ENCODE data around the gene PCGF5. TPM values are rescaled to one million over a fixed set of nuclear protein-coding genes. Genes with fewer than 3 reads are reported as not detected.

PCGF5 gene
- total and polyA plus RNA-seq, 9 of the 15 experiments (the other 6 are each of a cell fraction or from before 2014, with no cell fraction given): 10.9 to 40.0 (median 20.3) TPM

DNA sequence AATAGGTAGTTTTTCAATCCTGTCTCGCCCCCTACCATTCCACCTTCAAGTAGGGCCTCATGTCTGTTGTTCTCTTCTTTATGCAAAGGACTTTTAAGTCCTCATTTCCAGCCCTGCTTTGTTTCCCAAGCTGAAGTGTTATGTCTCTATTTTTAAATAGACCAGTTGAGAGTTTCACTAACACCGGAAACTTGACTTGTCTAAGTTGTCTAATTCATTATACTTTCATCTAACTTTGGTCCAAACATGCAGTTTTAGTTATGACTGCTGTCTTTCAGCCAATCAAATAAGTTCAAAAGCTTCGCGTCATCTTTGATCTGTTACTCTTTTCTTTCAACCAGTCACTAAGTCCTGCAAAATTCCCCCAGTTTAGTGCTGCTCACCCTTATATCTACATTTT is 32.8 kb downstream of the PCGF5 start:
- H3K36me3 ChIP-seq (ENCODE audit: control insufficient read depth, insufficient read depth, low read length): peaks cover 33% of the 10 kb centered on the region
- H2AFZ ChIP-seq (ENCODE audit: low read depth, low read length): no peak overlapping the region
- H3K4me3 ChIP-seq: no peak overlapping the region
- FAIRE-seq: no peak
- no peak overlapping the region for H3K4me2 ChIP-seq (ENCODE audit: insufficient read depth, low read length)
- H3K27me3 ChIP-seq (ENCODE audit: control insufficient read depth in 2 of 2, insufficient read depth in 2 of 2, low read length in 2 of 2): no peaks in the 10 kb centered on the region
- BruUV-seq (replicated peaks): no TSS peak
- WGBS (ENCODE audit: insufficient coverage, low coverage, missing lambda C conversion rate): 87% methylated on average over 4 of the region's 4 CpGs
- no peaks in the 10 kb centered on the region for H4K20me1 ChIP-seq (replicated peaks; ENCODE audit: control insufficient read depth, insufficient read depth, low read length)
- no peak overlapping the region for H3K27ac ChIP-seq (ENCODE audit: extremely low read depth, low read depth, low read length)
- ATAC-seq: no peak
- in situ Hi-C loops (cut with MboI) (no loop called here), intact Hi-C loops (cut with micrococcal nuclease) (no loop called here)
- no peaks in the 10 kb centered on the region for H3K9me1 ChIP-seq (ENCODE audit: control insufficient read depth, insufficient read depth, low read length)
- H3K9ac ChIP-seq (ENCODE audit: insufficient read depth in 1 of 2, low read depth in 2 of 2, low read length in 2 of 2): no peak overlapping the region
- TF ChIP-seq, protein P1, sequence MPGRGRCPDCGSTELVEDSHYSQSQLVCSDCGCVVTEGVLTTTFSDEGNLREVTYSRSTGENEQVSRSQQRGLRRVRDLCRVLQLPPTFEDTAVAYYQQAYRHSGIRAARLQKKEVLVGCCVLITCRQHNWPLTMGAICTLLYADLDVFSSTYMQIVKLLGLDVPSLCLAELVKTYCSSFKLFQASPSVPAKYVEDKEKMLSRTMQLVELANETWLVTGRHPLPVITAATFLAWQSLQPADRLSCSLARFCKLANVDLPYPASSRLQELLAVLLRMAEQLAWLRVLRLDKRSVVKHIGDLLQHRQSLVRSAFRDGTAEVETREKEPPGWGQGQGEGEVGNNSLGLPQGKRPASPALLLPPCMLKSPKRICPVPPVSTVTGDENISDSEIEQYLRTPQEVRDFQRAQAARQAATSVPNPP (IDR thresholded peaks at IDR 0.05; ENCODE audit: borderline replicate concordance, insufficient read depth, insufficient read length): no peak
- no peak for TF ChIP-seq ETV5 (CRISPR knock-in tag; IDR thresholded peaks at IDR 0.05; ENCODE audit: low read depth)
- TF ChIP-seq FOXP1 (CRISPR knock-in tag; IDR thresholded peaks at IDR 0.05): no peak
- TF ChIP-seq SMAD2 (IDR thresholded peaks at IDR 0.05; ENCODE audit: low read depth, low read length): no peak
- no peak for TF ChIP-seq SP2 (IDR thresholded peaks at IDR 0.05; ENCODE audit: extremely low read depth, low read depth, low read length, poor library complexity, severe bottlenecking)
- TF ChIP-seq KLF16 (IDR thresholded peaks at IDR 0.05): no peak
- TF ChIP-seq ZC3H11A (IDR thresholded peaks at IDR 0.05; ENCODE audit: low read depth, low read length): no peak
- TF ChIP-seq ZNF644 (tag; IDR thresholded peaks at IDR 0.05; ENCODE audit: low read depth): no peak
- no peak for TF ChIP-seq ZSCAN29 (IDR thresholded peaks at IDR 0.05)
- no peak for TF ChIP-seq TEAD2 (tag; IDR thresholded peaks at IDR 0.05)
- TF ChIP-seq SAFB2 (IDR thresholded peaks at IDR 0.05; ENCODE audit: borderline replicate concordance, low read depth, low read length, severe bottlenecking): no peak
- ChIA-PET POLR2A (no interaction called here), CTCF (ENCODE audit: low intra/inter-chr PET ratio) (no interaction called here)
- no peak for DNase-seq (ENCODE audit: extremely low read depth in 1 of 4, low spot score in 3 of 4)
- no peaks in the 10 kb centered on the region; a peak in 1 of 5 replicates for H3K4me1 ChIP-seq (replicated peaks in 1 of 2; ENCODE audit: control insufficient read depth in 2 of 2, insufficient read depth in 2 of 2, low read length in 2 of 2)
- 0 out of 2 replicates have a peak, but pooled peaks cover 3% of the 10 kb centered on the region for H3K9me3 ChIP-seq (replicated peaks; ENCODE audit: control insufficient read depth, insufficient read depth, low read depth, low read length)
- H3K79me2 ChIP-seq (ENCODE audit: control insufficient read depth, insufficient read depth, low read length): no peaks in the 10 kb centered on the region
